CD4-positive, alpha-beta T cell (primary cell): ENCODE measurements around the gene BDKRB1. TPM values are rescaled to one million over a fixed set of nuclear protein-coding genes. Genes with fewer than 3 reads are reported as not detected.

Experiments used
- ATAC-seq: fragments of 200-7000 bp; cut with Tn5 transposase; one replicate; pipeline ENCODE4 v1.10.0; 2022; ENCODE audit warnings: mild to moderate bottlenecking; ENCODE audit not compliant: poor library complexity
- CTCF ChIA-PET: fragments of 350-600 bp; sonication (Branson Sonifier 250); formaldehyde crosslinking; loops from one replicate; lab custom pipeline; 2021; ENCODE audit warnings: antibody characterized with exemption, inconsistent platforms; lab: Charles Lee
- POLR2A ChIA-PET: fragments of 350-600 bp; sonication (Branson Sonifier 250); formaldehyde crosslinking; loops from one replicate; lab custom pipeline; 2021; ENCODE audit warnings: antibody characterized with exemption, inconsistent platforms; lab: Charles Lee
- DNase-seq, 14 experiments: peaks; one replicate each; pipeline ENCODE4 v3.0.0-alpha.2; 2013 to 2020; ENCODE audit warnings: mixed read lengths in 2 of 14
- H3K27ac ChIP-seq, 2 donors: one replicate each; pipeline versions ENCODE4 v1.5.1 to v1.7.0; 2013; ENCODE audit warnings: low read length in 2 of 2, low read depth in 1 of 2, mild to moderate bottlenecking in 1 of 2
- H3K27me3 ChIP-seq, 2 experiments: 1 replicate in 1 of 2; 2 replicates in 1 of 2; pipeline versions ENCODE4 v1.6.1 to v1.7.0; 2013; ENCODE audit warnings: low read length in 2 of 2, control low read depth in 1 of 2, mild to moderate bottlenecking in 1 of 2, moderate library complexity in 1 of 2; ENCODE audit not compliant: insufficient read depth in 2 of 2, control insufficient read depth in 1 of 2
- H3K36me3 ChIP-seq: one replicate; pipeline ENCODE4 v1.6.1; 2013; ENCODE audit warnings: low read length, control low read depth; ENCODE audit not compliant: insufficient read depth
- H3K4me1 ChIP-seq: one replicate; pipeline ENCODE4 v1.6.1; 2013; ENCODE audit warnings: low read length, control low read depth; ENCODE audit not compliant: insufficient read depth
- H3K4me3 ChIP-seq: one replicate; pipeline ENCODE4 v1.5.1; 2013; ENCODE audit warnings: mild to moderate bottlenecking, low read length, moderate library complexity
- H3K9me3 ChIP-seq, 2 experiments: 1 replicate in 1 of 2; 2 replicates in 1 of 2; pipeline versions ENCODE4 v1.6.1 to v1.7.0; 2013; ENCODE audit warnings: low read length in 2 of 2, mild to moderate bottlenecking in 2 of 2, control low read depth in 1 of 2, moderate library complexity in 1 of 2; ENCODE audit not compliant: control insufficient read depth in 1 of 2, insufficient read depth in 1 of 2
- H3K27ac Mint-ChIP-seq: one replicate; pipeline ENCODE4 v1.8.0; 2020; ENCODE audit warnings: mixed read lengths
- H3K27me3 Mint-ChIP-seq: one replicate; pipeline ENCODE4 v1.8.0; 2021; ENCODE audit warnings: mixed read lengths
- H3K36me3 Mint-ChIP-seq: one replicate; pipeline ENCODE4 v1.8.0; 2021; ENCODE audit warnings: low read depth, mixed read lengths
- H3K4me1 Mint-ChIP-seq: one replicate; pipeline ENCODE4 v1.8.0; 2021; ENCODE audit warnings: low read depth, mixed read lengths
- H3K4me3 Mint-ChIP-seq: one replicate; pipeline ENCODE4 v1.8.0; 2020; ENCODE audit warnings: mild to moderate bottlenecking, mixed read lengths
- H3K9me3 Mint-ChIP-seq: one replicate; pipeline ENCODE4 v1.8.0; 2020; ENCODE audit warnings: mixed read lengths
- CTCF ChIP-seq: fragments of 200-600 bp; IDR thresholded peaks from one replicate; pipeline ENCODE4 v1.8.0; 2022; ENCODE audit warnings: antibody characterized with exemption, mild to moderate bottlenecking
- intact Hi-C, 2 experiments: fragments of 100-400 bp; cut with DNase I in 1 of 2; cut with micrococcal nuclease in 1 of 2; formaldehyde crosslinking; loops; one replicate each; pipeline versions ENCODE4 v1.15.1 to v1.9.0; 2023 to 2025; cut with DNase I, micrococcal nuclease
- total RNA-seq, 174 experiments: library from RNA in 2 of 174; stranded (reverse) in 2 of 174; gene quantifications; one replicate each; pipeline ENCODE4 v1.2.3 and lab custom pipeline; 2021 to 2026

Gene BDKRB1
- total RNA-seq, 2 experiments from 2014 or later = not detected

GRCh38 chr14:96274122-96274521 is 18.1 kb downstream of the BDKRB1 start:
- H3K36me3 Mint-ChIP-seq = no peaks in the 10 kb centered on the region
- peaks cover 3% of the 10 kb centered on the region for H3K4me1 ChIP-seq
- H3K27me3 ChIP-seq = no peaks in the 10 kb centered on the region
- intact Hi-C loops = loop anchor here in 1 of 2 experiments (10.0 kb wide), 1 partner anchor 709 kb away; no protein-coding TSS in a partner anchor
- peaks cover 6% of the 10 kb centered on the region for H3K9me3 Mint-ChIP-seq
- CTCF ChIA-PET = interaction anchor here (1.3 kb wide), 1 partner anchor 173 kb away, joined by 5 read pairs; no protein-coding TSS in a partner anchor
- H3K4me1 Mint-ChIP-seq = no peaks in the 10 kb centered on the region
- TF ChIP-seq CTCF = no peak
- H3K27ac Mint-ChIP-seq = no peak overlapping the region
- H3K4me3 Mint-ChIP-seq = no peak overlapping the region
- no peaks in the 10 kb centered on the region for H3K27me3 Mint-ChIP-seq
- H3K4me3 ChIP-seq = no peak overlapping the region
- no peaks in the 10 kb centered on the region for H3K36me3 ChIP-seq
- ATAC-seq = no peak
- H3K27ac ChIP-seq = no peak overlapping the region
- H3K9me3 ChIP-seq = peaks cover 13 to 15% of the 10 kb centered on the region in 2 experiments
- POLR2A ChIA-PET = interaction anchor here (1.1 kb wide), 1 partner anchor 148 kb away, joined by 3 read pairs; no protein-coding TSS in a partner anchor
- no peak for DNase-seq

GRCh38 chr14:96274543-96274942 is 18.5 kb downstream of the BDKRB1 start:
- ATAC-seq = no peak
- ChIA-PET CTCF (interaction anchor here (1.0 to 1.6 kb wide), 6 partner anchors 10 to 713 kb away, joined by 3 to 5 read pairs (median 4); no protein-coding TSS in a partner anchor), POLR2A (interaction anchor here (1.1 to 2.1 kb wide), 2 partner anchors 149 to 174 kb away, joined by 3 to 6 read pairs; no protein-coding TSS in a partner anchor)
- intact Hi-C loops = loop anchor here in 1 of 2 experiments (10.0 kb wide), 1 partner anchor 710 kb away; no protein-coding TSS in a partner anchor
- Histone ChIP-seq H3K4me3 (no peak overlapping the region), H3K9me3 (peaks cover 13 to 18% of the 10 kb centered on the region in 2 experiments), H3K27ac (no peak overlapping the region), H3K27me3 (no peaks in the 10 kb centered on the region), H3K4me1 (peaks cover 3% of the 10 kb centered on the region), H3K36me3 (no peaks in the 10 kb centered on the region)
- no peak for DNase-seq
- H3K27me3 Mint-ChIP-seq = no peaks in the 10 kb centered on the region
- no peak overlapping the region for H3K27ac Mint-ChIP-seq
- H3K9me3 Mint-ChIP-seq = peaks cover 6% of the 10 kb centered on the region
- no peaks in the 10 kb centered on the region for H3K4me1 Mint-ChIP-seq
- H3K4me3 Mint-ChIP-seq = no peak overlapping the region
- H3K36me3 Mint-ChIP-seq = no peaks in the 10 kb centered on the region
- TF ChIP-seq CTCF = no peak

GRCh38 chr14:96275177-96276112 is 19.4 kb downstream of the BDKRB1 start:
- Mint-ChIP-seq H3K9me3 (peaks cover 6% of the 10 kb centered on the region), H3K4me1 (no peaks in the 10 kb centered on the region), H3K27me3 (no peaks in the 10 kb centered on the region), H3K36me3 (no peaks in the 10 kb centered on the region), H3K27ac (no peak overlapping the region), H3K4me3 (no peak overlapping the region)
- intact Hi-C loops = loop anchor here (1.0 to 10.0 kb wide), 5 partner anchors 175 to 711 kb away; no protein-coding TSS in a partner anchor
- Histone ChIP-seq H3K36me3 (no peaks in the 10 kb centered on the region), H3K4me3 (no peak overlapping the region), H3K27ac (no peak overlapping the region), H3K27me3 (no peaks in the 10 kb centered on the region), H3K4me1 (peaks cover 3% of the 10 kb centered on the region), H3K9me3 (peaks cover 13 to 19% of the 10 kb centered on the region in 2 experiments)
- ATAC-seq (no peak), DNase-seq (peak; percentile 47 to 84 (median 66))
- ChIA-PET POLR2A (interaction anchor here (2.1 kb wide), 1 partner anchor 175 kb away, joined by 6 read pairs; no protein-coding TSS in a partner anchor), CTCF (interaction anchor here (1.0 to 4.1 kb wide), 7 partner anchors 9 to 714 kb away, joined by 3 to 15 read pairs (median 4); no protein-coding TSS in a partner anchor)
- peak; percentile 83 for TF ChIP-seq CTCF
